ENCODE results near the gene IZUMO4. TPM values are rescaled to one million over a fixed set of nuclear protein-coding genes. Genes with fewer than 3 reads are reported as not detected.
A peak's percentile ranks its signal among the peaks of the same experiment; 100 is the strongest.

Gene IZUMO4
- total and polyA plus RNA-seq, 10 of the 15 experiments (the other 5 are each of a cell fraction or from before 2014, with no cell fraction given): 0.53 to 27.1 (median 7.5) TPM

- ChIA-PET CTCF (no interaction called here), SMC1A (ENCODE audit: uncharacterized antibody, unreplicated experiment) (no interaction called here), POLR2A (no interaction called here), RAD21 (ENCODE audit: unreplicated experiment) (no interaction called here)
- no peaks in the 10 kb centered on the region for H3K27me3 ChIP-seq (replicated peaks in 1 of 2; ENCODE audit: control insufficient read depth in 2 of 2, insufficient read depth in 2 of 2, low read length in 1 of 2)
- no peak overlapping the region for H3K4me2 ChIP-seq (ENCODE audit: control insufficient read depth, insufficient read depth)
- no TSS peak for BruUV-seq (replicated peaks)
- H3K9ac ChIP-seq (ENCODE audit: control insufficient read depth, insufficient read depth, low read length): no peak overlapping the region
- H3K4me3 ChIP-seq: no peak overlapping the region
- peaks cover 12% of the 10 kb centered on the region for H3K79me2 ChIP-seq (ENCODE audit: control insufficient read depth, insufficient read depth, low read length)
- intact Hi-C loops (cut with micrococcal nuclease; ENCODE audit: unreplicated experiment) (loop anchor here (5.0 kb wide), 1 partner anchor 48 kb away; the partner anchor contains the start of gene BTBD2), in situ Hi-C loops (cut with MboI) (no loop called here)
- peaks cover 17% of the 10 kb centered on the region for H3K4me1 ChIP-seq (ENCODE audit: control insufficient read depth, insufficient read depth, low read length)
- no peak overlapping the region for H3K27ac ChIP-seq (ENCODE audit: control insufficient read depth, insufficient read depth)
- FAIRE-seq (no peak), ATAC-seq (no peak), DNase-seq (ENCODE audit: low read depth, low spot score) (no peak)
- H3K36me3 ChIP-seq (ENCODE audit: control insufficient read depth in 2 of 2, insufficient read depth in 2 of 2, low read length in 1 of 2): no peaks in the 10 kb centered on the region; a peak in 1 of 4 replicates
- H4K20me1 ChIP-seq (ENCODE audit: control insufficient read depth, insufficient read depth): no peaks in the 10 kb centered on the region
- H3K9me3 ChIP-seq (replicated peaks; ENCODE audit: control insufficient read depth, insufficient read depth, low read length): no peaks in the 10 kb centered on the region
- TF ChIP-seq POLR2A (IDR thresholded peaks at IDR 0.05; ENCODE audit: low read depth, low read length): peak; percentile 45
- no peak for TF ChIP-seq EGR1 (IDR thresholded peaks at IDR 0.05; ENCODE audit: borderline replicate concordance in 1 of 2, low read depth in 2 of 2, low read length in 2 of 2)
- 81% methylated on average over 32 of the region's 38 CpGs for WGBS (ENCODE audit: insufficient coverage, insufficient replicate concordance, low lambda C conversion rate, missing lambda C conversion rate)
- H2AFZ ChIP-seq (ENCODE audit: control insufficient read depth, low read depth, low read length): no peak overlapping the region
Observed at GRCh38 chr19:2064788-2065524, 31.8 kb upstream of the IZUMO4 start.

DNA sequence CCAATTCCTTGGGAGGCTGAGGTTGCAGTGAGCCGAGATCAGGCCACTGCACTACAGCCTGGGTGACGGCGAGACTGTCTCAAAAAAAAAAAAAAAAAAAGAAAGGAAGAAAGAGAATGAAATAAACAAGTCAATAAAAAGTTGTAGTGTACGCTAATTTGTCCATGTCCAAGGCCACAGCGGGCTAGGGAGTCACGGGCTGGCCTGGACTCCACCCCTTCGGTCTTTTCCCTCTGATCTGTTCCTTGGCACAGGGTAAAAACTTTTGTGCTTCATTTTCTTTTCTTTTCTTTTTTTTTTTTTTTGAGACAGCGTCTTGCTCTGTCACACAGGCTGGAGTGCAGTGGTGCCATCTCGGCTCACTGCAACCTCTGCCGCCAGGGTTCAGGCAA is 26.3 kb upstream of the IZUMO4 start:
- no peak overlapping the region for H3K4me2 ChIP-seq (ENCODE audit: control insufficient read depth, insufficient read depth)
- TF ChIP-seq RCOR1 (conservative IDR thresholded peaks at IDR 0.05; ENCODE audit: low read depth, low read length): no peak
- RAD21 ChIA-PET (ENCODE audit: unreplicated experiment): interaction anchor here (0.6 to 3.5 kb wide), 3 partner anchors 22 to 196 kb away, joined by 4 to 9 read pairs (median 4); no protein-coding TSS in a partner anchor
- no peak overlapping the region for H3K4me3 ChIP-seq
- H3K36me3 ChIP-seq (ENCODE audit: control insufficient read depth in 2 of 2, insufficient read depth in 2 of 2, low read length in 1 of 2): peaks cover 22% of the 10 kb centered on the region in 2 experiments
- H3K27me3 ChIP-seq (replicated peaks in 1 of 2; ENCODE audit: control insufficient read depth in 2 of 2, insufficient read depth in 2 of 2, low read length in 1 of 2): no peaks in the 10 kb centered on the region
- no peak overlapping the region for H2AFZ ChIP-seq (ENCODE audit: control insufficient read depth, low read depth, low read length)
- FAIRE-seq: no peak
- SMC1A ChIA-PET (ENCODE audit: uncharacterized antibody, unreplicated experiment): no interaction called here
- CTCF ChIA-PET: interaction anchor here (0.6 to 2.8 kb wide), 7 partner anchors 13 to 173 kb away, joined by 3 to 18 read pairs (median 7); no protein-coding TSS in a partner anchor
- peaks cover 17% of the 10 kb centered on the region for H3K4me1 ChIP-seq (ENCODE audit: control insufficient read depth, insufficient read depth, low read length)
- H3K27ac ChIP-seq (ENCODE audit: control insufficient read depth, insufficient read depth): no peak overlapping the region
- no peak for DNase-seq (ENCODE audit: low read depth, low spot score)
- no TSS peak for BruUV-seq (replicated peaks)
- peaks cover 7% of the 10 kb centered on the region for H4K20me1 ChIP-seq (ENCODE audit: control insufficient read depth, insufficient read depth)
- H3K9ac ChIP-seq (ENCODE audit: control insufficient read depth, insufficient read depth, low read length): no peak overlapping the region
- H3K79me2 ChIP-seq (ENCODE audit: control insufficient read depth, insufficient read depth, low read length): peaks cover 24% of the 10 kb centered on the region
- POLR2A ChIA-PET: interaction anchor here (0.6 to 1.0 kb wide), 8 partner anchors 11 to 1692 kb away, joined by 3 to 7 read pairs (median 3); partner anchors contain the start of gene MRPL54
- in situ Hi-C loops (cut with MboI) (no loop called here), intact Hi-C loops (cut with micrococcal nuclease; ENCODE audit: unreplicated experiment) (loop anchor here (2.0 kb wide), 1 partner anchor 52 kb away; no protein-coding TSS in a partner anchor)
- 87% methylated on average over 5 of the region's 10 CpGs for WGBS (ENCODE audit: insufficient coverage, insufficient replicate concordance, low lambda C conversion rate, missing lambda C conversion rate)
- no peaks in the 10 kb centered on the region for H3K9me3 ChIP-seq (replicated peaks; ENCODE audit: control insufficient read depth, insufficient read depth, low read length)
- no peak; the same call in 2 of the 3 replicates for ATAC-seq

Measured in GM12878 (cell line).